ENCODE data around the gene CLSTN2. TPM values are rescaled to one million over a fixed set of nuclear protein-coding genes. Genes with fewer than 3 reads are reported as not detected.

Gene CLSTN2
- total and polyA plus RNA-seq, 2 of the 4 experiments (the other 2 are of a cell fraction) = under 0.01 to 0.07 TPM

DNA sequence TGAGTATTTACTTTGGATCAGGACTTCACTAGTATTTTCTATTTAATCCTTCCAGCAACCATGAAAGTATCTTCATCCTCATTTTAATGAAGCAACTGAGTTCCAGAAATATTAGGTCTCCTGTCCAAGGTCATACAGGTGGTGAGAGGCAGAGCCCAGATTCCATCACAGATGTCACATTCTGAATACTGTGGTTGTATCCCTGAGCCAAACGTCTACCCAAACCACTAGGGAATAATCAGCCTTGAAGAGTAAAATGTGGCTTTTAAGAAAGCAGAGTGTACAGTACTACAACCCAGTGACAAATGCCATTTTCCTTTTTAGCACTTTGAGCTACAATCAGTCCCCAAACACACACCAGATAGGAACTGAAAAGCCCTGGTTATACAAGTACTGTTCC lies 649.6 kb downstream of the CLSTN2 start:
- Histone ChIP-seq H2AFZ (replicated peaks; ENCODE audit: low read length, poor library complexity) (no peak overlapping the region), H3K4ac (ENCODE audit: low read depth, low read length) (no peak overlapping the region), H3K14ac (replicated peaks; ENCODE audit: low read depth, low read length) (no peak overlapping the region), H3K18ac (ENCODE audit: low read depth, low read length) (no peak overlapping the region), H3K79me1 (ENCODE audit: low read depth in 1 of 2, low read length in 2 of 2) (no peaks in the 10 kb centered on the region), H2BK120ac (ENCODE audit: low read depth, low read length) (no peak overlapping the region), H3K4me1 (ENCODE audit: control insufficient read depth, insufficient read depth, low read length) (no peaks in the 10 kb centered on the region), H4K20me1 (ENCODE audit: insufficient read depth, low read length) (no peaks in the 10 kb centered on the region), H3K9me3 (ENCODE audit: control insufficient read depth, insufficient read depth, low read length) (no peaks in the 10 kb centered on the region), H3K27ac (ENCODE audit: insufficient read depth, low read length) (no peak overlapping the region), H2BK20ac (ENCODE audit: low read depth, low read length) (no peak overlapping the region), H2AK9ac (replicated peaks; ENCODE audit: low read depth, low read length, poor library complexity) (no peak overlapping the region), H4K91ac (ENCODE audit: insufficient read depth, low read depth, low read length) (no peak overlapping the region), H2AK5ac (ENCODE audit: low read depth, low read length) (no peak overlapping the region), H2BK15ac (ENCODE audit: low read depth, low read length) (no peak overlapping the region), H3K4me3 (ENCODE audit: insufficient read depth, low read depth, low read length) (no peak overlapping the region), H4K5ac (ENCODE audit: low read depth, low read length) (no peak overlapping the region), H3K9ac (ENCODE audit: low read depth, low read length) (no peak overlapping the region), H2BK5ac (ENCODE audit: low read depth, low read length, poor library complexity, severe bottlenecking) (no peak overlapping the region), H3K9me1 (ENCODE audit: insufficient read depth, low read length) (no peaks in the 10 kb centered on the region), H3K4me2 (ENCODE audit: low read depth, low read length) (no peak overlapping the region), H3K56ac (ENCODE audit: extremely low read depth, insufficient read depth, low read length) (no peak overlapping the region), H3K36me3 (ENCODE audit: control insufficient read depth, insufficient read depth, low read length) (no peaks in the 10 kb centered on the region), H4K8ac (ENCODE audit: low read depth in 2 of 2, low read length in 2 of 2) (no peak overlapping the region), H3K27me3 (ENCODE audit: control insufficient read depth, insufficient read depth, low read length) (no peaks in the 10 kb centered on the region), H3K23ac (ENCODE audit: low read depth, low read length) (no peak overlapping the region)
- POLR2A ChIA-PET (ENCODE audit: unreplicated experiment) = no interaction called here
- intact Hi-C loops (cut with micrococcal nuclease) (no loop called here), dilution Hi-C loops (cut with HindIII; ENCODE audit: low sequenced_read_pairs, unreplicated experiment) (no loop called here), in situ Hi-C loops (cut with MboI; ENCODE audit: low sequenced_read_pairs) (no loop called here)
- CTCF ChIA-PET = no interaction called here
- BruUV-seq (replicated peaks) = no TSS peak
- no CpG with 5 or more reads among the region's 1 CpG for WGBS, 2 experiments (ENCODE audit: extremely low coverage in 2 of 2, insufficient read length in 1 of 2)
- DNase-seq (no peak), ATAC-seq (ENCODE audit: low read depth) (no peak)
- TF ChIP-seq POLR2A (IDR thresholded peaks at IDR 0.05; ENCODE audit: low read depth, low read length) = no peak
- TF ChIP-seq RFX5 (IDR thresholded peaks at IDR 0.05; ENCODE audit: low read depth, low read length) = no peak
- TF ChIP-seq RCOR1 (IDR thresholded peaks at IDR 0.05; ENCODE audit: insufficient replicate concordance, low read length) = no peak
- no peak for TF ChIP-seq BHLHE40 (IDR thresholded peaks at IDR 0.05; ENCODE audit: low read depth, low read length)
- no peak for TF ChIP-seq FOS (IDR thresholded peaks at IDR 0.05; ENCODE audit: low read depth, low read length)
- no peak for TF ChIP-seq CEBPB (IDR thresholded peaks at IDR 0.05; ENCODE audit: low read depth, low read length)
- TF ChIP-seq SMC3 (IDR thresholded peaks at IDR 0.05; ENCODE audit: low read depth, low read length) = no peak
- TF ChIP-seq RAD21 (IDR thresholded peaks at IDR 0.05; ENCODE audit: low read length) = no peak
- TF ChIP-seq, protein P1, sequence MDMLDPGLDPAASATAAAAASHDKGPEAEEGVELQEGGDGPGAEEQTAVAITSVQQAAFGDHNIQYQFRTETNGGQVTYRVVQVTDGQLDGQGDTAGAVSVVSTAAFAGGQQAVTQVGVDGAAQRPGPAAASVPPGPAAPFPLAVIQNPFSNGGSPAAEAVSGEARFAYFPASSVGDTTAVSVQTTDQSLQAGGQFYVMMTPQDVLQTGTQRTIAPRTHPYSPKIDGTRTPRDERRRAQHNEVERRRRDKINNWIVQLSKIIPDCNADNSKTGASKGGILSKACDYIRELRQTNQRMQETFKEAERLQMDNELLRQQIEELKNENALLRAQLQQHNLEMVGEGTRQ (IDR thresholded peaks at IDR 0.05; ENCODE audit: low read depth, low read length) = no peak
- no peak for TF ChIP-seq NFE2L2 (IDR thresholded peaks at IDR 0.05; ENCODE audit: low read depth, low read length)
- no peak for TF ChIP-seq MAZ (IDR thresholded peaks at IDR 0.05; ENCODE audit: borderline replicate concordance, low read depth, low read length)
- TF ChIP-seq MAFK (IDR thresholded peaks at IDR 0.05; ENCODE audit: low read depth, low read length) = no peak

Data from IMR-90 (cell line).